Measurements from ENCODE around the gene CYTL1.

Gene CYTL1

GRCh38 chr4:4995908-4996265, 23.4 kb downstream of the CYTL1 start:
- Histone ChIP-seq H3K27ac (replicated peaks) (no peak overlapping the region), H3K4me3 (replicated peaks; ENCODE audit: insufficient read depth, low read length) (no peak overlapping the region), H3K27me3 (ENCODE audit: insufficient read depth, poor library complexity, severe bottlenecking) (no peaks in the 10 kb centered on the region)
- TF ChIP-seq GABPA (IDR thresholded peaks at IDR 0.05; ENCODE audit: low read depth): no peak
- TF ChIP-seq SPI1 (IDR thresholded peaks at IDR 0.05; ENCODE audit: borderline replicate concordance, low read depth): no peak
- TF ChIP-seq, protein P1, sequence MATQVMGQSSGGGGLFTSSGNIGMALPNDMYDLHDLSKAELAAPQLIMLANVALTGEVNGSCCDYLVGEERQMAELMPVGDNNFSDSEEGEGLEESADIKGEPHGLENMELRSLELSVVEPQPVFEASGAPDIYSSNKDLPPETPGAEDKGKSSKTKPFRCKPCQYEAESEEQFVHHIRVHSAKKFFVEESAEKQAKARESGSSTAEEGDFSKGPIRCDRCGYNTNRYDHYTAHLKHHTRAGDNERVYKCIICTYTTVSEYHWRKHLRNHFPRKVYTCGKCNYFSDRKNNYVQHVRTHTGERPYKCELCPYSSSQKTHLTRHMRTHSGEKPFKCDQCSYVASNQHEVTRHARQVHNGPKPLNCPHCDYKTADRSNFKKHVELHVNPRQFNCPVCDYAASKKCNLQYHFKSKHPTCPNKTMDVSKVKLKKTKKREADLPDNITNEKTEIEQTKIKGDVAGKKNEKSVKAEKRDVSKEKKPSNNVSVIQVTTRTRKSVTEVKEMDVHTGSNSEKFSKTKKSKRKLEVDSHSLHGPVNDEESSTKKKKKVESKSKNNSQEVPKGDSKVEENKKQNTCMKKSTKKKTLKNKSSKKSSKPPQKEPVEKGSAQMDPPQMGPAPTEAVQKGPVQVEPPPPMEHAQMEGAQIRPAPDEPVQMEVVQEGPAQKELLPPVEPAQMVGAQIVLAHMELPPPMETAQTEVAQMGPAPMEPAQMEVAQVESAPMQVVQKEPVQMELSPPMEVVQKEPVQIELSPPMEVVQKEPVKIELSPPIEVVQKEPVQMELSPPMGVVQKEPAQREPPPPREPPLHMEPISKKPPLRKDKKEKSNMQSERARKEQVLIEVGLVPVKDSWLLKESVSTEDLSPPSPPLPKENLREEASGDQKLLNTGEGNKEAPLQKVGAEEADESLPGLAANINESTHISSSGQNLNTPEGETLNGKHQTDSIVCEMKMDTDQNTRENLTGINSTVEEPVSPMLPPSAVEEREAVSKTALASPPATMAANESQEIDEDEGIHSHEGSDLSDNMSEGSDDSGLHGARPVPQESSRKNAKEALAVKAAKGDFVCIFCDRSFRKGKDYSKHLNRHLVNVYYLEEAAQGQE (IDR thresholded peaks at IDR 0.05; ENCODE audit: insufficient replicate concordance, low read depth): no peak
- TF ChIP-seq POLR2AphosphoS5 (IDR thresholded peaks at IDR 0.05; ENCODE audit: low read depth): no peak
- TF ChIP-seq, protein P2, sequence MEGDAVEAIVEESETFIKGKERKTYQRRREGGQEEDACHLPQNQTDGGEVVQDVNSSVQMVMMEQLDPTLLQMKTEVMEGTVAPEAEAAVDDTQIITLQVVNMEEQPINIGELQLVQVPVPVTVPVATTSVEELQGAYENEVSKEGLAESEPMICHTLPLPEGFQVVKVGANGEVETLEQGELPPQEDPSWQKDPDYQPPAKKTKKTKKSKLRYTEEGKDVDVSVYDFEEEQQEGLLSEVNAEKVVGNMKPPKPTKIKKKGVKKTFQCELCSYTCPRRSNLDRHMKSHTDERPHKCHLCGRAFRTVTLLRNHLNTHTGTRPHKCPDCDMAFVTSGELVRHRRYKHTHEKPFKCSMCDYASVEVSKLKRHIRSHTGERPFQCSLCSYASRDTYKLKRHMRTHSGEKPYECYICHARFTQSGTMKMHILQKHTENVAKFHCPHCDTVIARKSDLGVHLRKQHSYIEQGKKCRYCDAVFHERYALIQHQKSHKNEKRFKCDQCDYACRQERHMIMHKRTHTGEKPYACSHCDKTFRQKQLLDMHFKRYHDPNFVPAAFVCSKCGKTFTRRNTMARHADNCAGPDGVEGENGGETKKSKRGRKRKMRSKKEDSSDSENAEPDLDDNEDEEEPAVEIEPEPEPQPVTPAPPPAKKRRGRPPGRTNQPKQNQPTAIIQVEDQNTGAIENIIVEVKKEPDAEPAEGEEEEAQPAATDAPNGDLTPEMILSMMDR (IDR thresholded peaks at IDR 0.05; ENCODE audit: insufficient read depth, low read length): no peak
- DNase-seq (ENCODE audit: low read depth in 1 of 2, low spot score in 1 of 2): no peak

DNA sequence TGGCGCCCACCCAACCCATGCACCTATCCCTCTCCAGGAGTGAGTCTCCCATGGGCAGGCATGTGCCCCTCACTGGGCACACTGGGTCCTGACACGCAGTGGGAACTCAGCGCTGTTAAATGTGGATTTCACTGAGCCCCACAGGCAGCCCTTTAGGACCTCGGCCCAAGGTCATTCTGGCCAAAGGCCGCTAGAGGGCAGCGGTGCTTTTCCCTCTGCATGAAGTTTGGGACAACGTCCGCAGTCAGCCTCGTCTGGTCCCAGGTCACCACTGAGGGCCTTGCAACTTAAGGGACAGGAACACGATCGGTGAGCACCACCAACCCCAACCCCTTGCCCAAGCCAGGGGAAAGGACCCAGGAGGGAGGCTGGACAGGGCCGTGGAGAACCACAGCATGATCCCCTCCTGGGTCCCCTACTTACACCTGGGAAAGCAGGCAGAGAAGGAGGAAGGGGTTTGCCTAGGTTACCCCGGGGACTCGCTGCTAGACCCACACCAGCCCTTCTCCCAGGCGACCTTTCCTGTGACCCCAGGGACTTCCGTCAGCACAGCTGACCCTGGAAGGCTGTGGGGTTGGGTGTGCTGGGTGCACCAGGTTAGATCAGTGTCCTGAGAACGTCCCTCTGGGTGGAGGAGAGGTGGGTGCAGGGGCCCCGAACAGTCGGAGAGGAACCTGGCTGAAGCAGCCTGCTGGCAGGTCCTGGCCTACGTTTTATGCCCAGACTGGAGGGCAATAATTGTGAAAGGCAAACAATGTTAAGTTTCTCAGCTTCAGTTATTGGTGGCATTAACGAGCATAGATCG, 24.0 kb downstream of the CYTL1 start:
- no peak overlapping the region for H3K4me3 ChIP-seq (replicated peaks; ENCODE audit: insufficient read depth, low read length)
- H3K27ac ChIP-seq (replicated peaks): no peak overlapping the region
- TF ChIP-seq, protein P2 (IDR thresholded peaks at IDR 0.05; ENCODE audit: insufficient read depth, low read length): peak; percentile 87
- TF ChIP-seq, protein P1 (IDR thresholded peaks at IDR 0.05; ENCODE audit: insufficient replicate concordance, low read depth): no peak
- TF ChIP-seq GABPA (IDR thresholded peaks at IDR 0.05; ENCODE audit: low read depth): no peak
- H3K27me3 ChIP-seq (ENCODE audit: insufficient read depth, poor library complexity, severe bottlenecking): no peaks in the 10 kb centered on the region
- peak; percentile 2 to 51 for DNase-seq (ENCODE audit: low read depth in 1 of 2, low spot score in 1 of 2)

DNA sequence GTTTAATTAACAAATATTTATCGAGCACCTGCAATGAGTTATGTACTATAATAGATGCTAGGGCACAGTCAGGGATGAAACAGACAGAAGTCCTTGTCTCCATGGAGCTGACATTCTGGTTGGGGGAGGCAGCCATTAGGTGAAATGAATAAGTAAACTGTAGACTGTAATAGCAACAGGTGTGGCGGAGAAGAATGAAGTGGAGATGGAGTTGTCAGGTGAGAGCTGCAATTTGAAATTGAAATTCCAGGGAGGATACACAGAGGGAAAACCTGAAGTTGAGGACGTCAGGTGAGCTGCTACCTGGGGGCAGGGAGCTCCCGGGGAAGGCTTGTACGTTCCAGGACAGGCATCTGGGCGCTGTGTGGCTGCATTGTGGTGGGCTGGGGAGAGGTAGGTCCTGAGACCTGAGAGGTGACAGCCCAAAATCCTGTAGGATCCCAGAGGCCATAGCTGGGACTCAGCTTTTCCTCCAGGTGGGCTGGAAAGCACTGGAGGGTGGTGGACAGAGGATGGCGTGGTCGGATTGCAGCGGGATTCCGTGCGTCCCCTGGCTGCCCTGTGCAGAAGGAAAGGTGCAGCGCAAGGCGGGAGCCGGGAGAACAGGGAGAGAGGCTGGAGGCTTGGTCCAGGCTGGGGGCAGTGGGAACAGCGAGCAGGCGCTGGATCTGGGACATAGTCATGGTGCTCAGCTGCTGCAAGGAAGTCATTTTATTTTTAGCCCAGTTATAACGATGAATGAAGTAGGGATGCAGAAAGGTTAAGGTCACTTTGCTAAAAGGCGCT, 24.8 kb downstream of the CYTL1 start:
- no peak for TF ChIP-seq SPI1 (IDR thresholded peaks at IDR 0.05; ENCODE audit: borderline replicate concordance, low read depth)
- TF ChIP-seq, protein P1 (IDR thresholded peaks at IDR 0.05; ENCODE audit: insufficient replicate concordance, low read depth): no peak
- no peak for TF ChIP-seq GABPA (IDR thresholded peaks at IDR 0.05; ENCODE audit: low read depth)
- no peak overlapping the region for H3K27ac ChIP-seq (replicated peaks)
- H3K4me3 ChIP-seq (replicated peaks; ENCODE audit: insufficient read depth, low read length): no peak overlapping the region
- DNase-seq (ENCODE audit: low read depth in 1 of 2, low spot score in 1 of 2): no peak
- H3K27me3 ChIP-seq (ENCODE audit: insufficient read depth, poor library complexity, severe bottlenecking): no peaks in the 10 kb centered on the region

All from HL-60 (cell line).